Ovary (tissue), 3 donors: ENCODE measurements around the gene SLC25A1.

Experiments
- CTCF ChIP-seq, 3 donors: fragments of 450-650 bp in 2 of 3; fragments of 200-600 bp in 1 of 3; IDR thresholded peaks; one replicate each; pipeline versions ENCODE4 v1.5.1 to v1.8.0; 2016 to 2022; ENCODE audit warnings: antibody characterized with exemption in 3 of 3, mild to moderate bottlenecking in 1 of 3
- POLR2A ChIP-seq: fragments of 450-650 bp; IDR thresholded peaks from one replicate; pipeline ENCODE4 v1.6.1; 2017; ENCODE audit warnings: antibody characterized with exemption, mild to moderate bottlenecking, moderate library complexity
- donor health status: DM: no; HTN: no; CAD: no.

- TF ChIP-seq POLR2A, result no peak
- no peak for TF ChIP-seq CTCF (IDR thresholded peaks at IDR 0.05)
Observed at GRCh38 chr22:19128009-19128401, 50.5 kb downstream of the SLC25A1 start.
